Smooth muscle cell (in vitro differentiated cells): ENCODE data around the gene PTPN6. TPM values are rescaled to one million over a fixed set of nuclear protein-coding genes. Genes with fewer than 3 reads are reported as not detected.

Experiments
- DNase-seq: peaks from one replicate; lab custom pipeline; 2025; ENCODE audit not compliant: unreplicated experiment; lab: John Stamatoyannopoulos, UW
- H2AFZ ChIP-seq: fragments of 200-600 bp; sonication (generic); 2 replicates; pipeline ENCODE4 v1.6.0; 2016; ENCODE audit warnings: antibody characterized with exemption, low read depth, mild to moderate bottlenecking
- H3F3A ChIP-seq: fragments of 200-600 bp; sonication (generic); 2 replicates; pipeline ENCODE4 v1.6.0; 2017; ENCODE audit warnings: antibody characterized with exemption, low read depth
- H3K27ac ChIP-seq: fragments of 200-600 bp; sonication (generic); 2 replicates; pipeline ENCODE4 v1.5.1; 2016; ENCODE audit warnings: low read depth, mild to moderate bottlenecking
- H3K27me3 ChIP-seq: fragments of 200-600 bp; sonication (generic); 2 replicates; pipeline ENCODE4 v1.6.1; 2016; ENCODE audit warnings: low read depth, mild to moderate bottlenecking
- H3K36me3 ChIP-seq: fragments of 200-600 bp; sonication (generic); 2 replicates; pipeline ENCODE4 v1.5.1; 2016; ENCODE audit warnings: low read depth
- H3K4me1 ChIP-seq: fragments of 200-600 bp; sonication (generic); 2 replicates; pipeline ENCODE4 v1.5.1; 2016; ENCODE audit warnings: low read depth
- H3K4me2 ChIP-seq: fragments of 200-600 bp; sonication (generic); 2 replicates; pipeline ENCODE4 v1.6.0; 2016; ENCODE audit warnings: mild to moderate bottlenecking
- H3K4me3 ChIP-seq: fragments of 200-600 bp; sonication (generic); 2 replicates; pipeline ENCODE4 v1.5.1; 2016; ENCODE audit warnings: mild to moderate bottlenecking
- H3K79me2 ChIP-seq: fragments of 200-600 bp; sonication (generic); 2 replicates; pipeline ENCODE4 v1.6.0; 2016; ENCODE audit warnings: low read depth, mild to moderate bottlenecking
- H3K9ac ChIP-seq: fragments of 200-600 bp; sonication (generic); 2 replicates; pipeline ENCODE4 v1.6.0; 2016; ENCODE audit warnings: low read depth
- H3K9me3 ChIP-seq: fragments of 200-600 bp; sonication (generic); replicated peaks from 2 replicates; pipeline ENCODE4 v1.5.1; 2016; ENCODE audit warnings: low read depth
- H4K20me1 ChIP-seq: fragments of 200-600 bp; sonication (generic); 2 replicates; pipeline ENCODE4 v1.6.0; 2016; ENCODE audit warnings: low read depth
- WGBS: methylation state at CpG from one replicate; pipeline ENCODE4 v1.1.7; 2016; ENCODE audit warnings: low lambda C conversion rate; 5-methylcytosine and 5-hydroxymethylcytosine counted together
- polyA plus RNA-seq: library from polyadenylated mRNA; unstranded; fragments of >200 nt; fragmentation: Nextera tagmentation; extraction: Ambion mirVana; gene quantifications from 2 replicates; pipeline ENCODE4 v1.2.1, GENCODE V29; 2016
- total RNA-seq: library from RNA; depleted of rRNA; stranded (reverse); fragments of >200 nt; gene quantifications from 2 replicates; pipeline ENCODE4 v1.2.3, GENCODE V29; 2014
- TF ChIP-seq, protein P1 (sequence below): fragments of 200-600 bp; sonication (generic); IDR thresholded peaks from 2 replicates; pipeline ENCODE4 v1.5.1; 2017; ENCODE audit warnings: borderline replicate concordance, mild to moderate bottlenecking, antibody characterized with exemption; ENCODE audit not compliant: insufficient read depth, poor library complexity, severe bottlenecking

PTPN6 gene
- total and polyA plus RNA-seq, 2 experiments from 2014 or later = 2.8 to 4.3 TPM

DNA sequence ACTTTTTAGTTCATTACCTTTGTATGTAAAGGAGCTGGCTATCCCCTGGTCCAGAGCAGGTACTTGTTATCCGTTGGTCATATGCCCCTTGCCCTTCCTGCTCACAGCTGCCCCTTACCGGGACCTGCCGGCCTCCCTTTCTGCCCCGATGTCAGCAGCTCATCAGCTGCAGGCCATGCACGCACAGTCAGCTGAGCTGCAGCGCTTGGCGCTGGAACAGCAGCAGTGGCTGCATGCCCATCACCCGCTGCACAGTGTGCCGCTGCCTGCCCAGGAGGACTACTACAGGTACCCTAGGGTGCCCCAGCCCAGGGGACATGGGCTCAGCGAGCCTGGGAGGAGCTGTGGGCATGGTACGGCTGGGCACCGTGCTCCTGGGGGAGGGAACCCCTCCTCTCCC is 9.9 kb upstream of the PTPN6 start:
- no peaks in the 10 kb centered on the region for H3K36me3 ChIP-seq
- no peak for DNase-seq
- no peaks in the 10 kb centered on the region for H3K27me3 ChIP-seq
- no peaks in the 10 kb centered on the region for H3K9me3 ChIP-seq
- TF ChIP-seq, protein P1, sequence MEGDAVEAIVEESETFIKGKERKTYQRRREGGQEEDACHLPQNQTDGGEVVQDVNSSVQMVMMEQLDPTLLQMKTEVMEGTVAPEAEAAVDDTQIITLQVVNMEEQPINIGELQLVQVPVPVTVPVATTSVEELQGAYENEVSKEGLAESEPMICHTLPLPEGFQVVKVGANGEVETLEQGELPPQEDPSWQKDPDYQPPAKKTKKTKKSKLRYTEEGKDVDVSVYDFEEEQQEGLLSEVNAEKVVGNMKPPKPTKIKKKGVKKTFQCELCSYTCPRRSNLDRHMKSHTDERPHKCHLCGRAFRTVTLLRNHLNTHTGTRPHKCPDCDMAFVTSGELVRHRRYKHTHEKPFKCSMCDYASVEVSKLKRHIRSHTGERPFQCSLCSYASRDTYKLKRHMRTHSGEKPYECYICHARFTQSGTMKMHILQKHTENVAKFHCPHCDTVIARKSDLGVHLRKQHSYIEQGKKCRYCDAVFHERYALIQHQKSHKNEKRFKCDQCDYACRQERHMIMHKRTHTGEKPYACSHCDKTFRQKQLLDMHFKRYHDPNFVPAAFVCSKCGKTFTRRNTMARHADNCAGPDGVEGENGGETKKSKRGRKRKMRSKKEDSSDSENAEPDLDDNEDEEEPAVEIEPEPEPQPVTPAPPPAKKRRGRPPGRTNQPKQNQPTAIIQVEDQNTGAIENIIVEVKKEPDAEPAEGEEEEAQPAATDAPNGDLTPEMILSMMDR = no peak
- H2AFZ ChIP-seq = no peak overlapping the region
- 94% methylated on average over 12 of the region's 12 CpGs for WGBS
- H3K4me1 ChIP-seq = peaks cover 21% of the 10 kb centered on the region
- H3K9ac ChIP-seq = no peak overlapping the region
- no peak overlapping the region for H3K4me3 ChIP-seq
- peak overlapping the region; percentile 6 for H3K27ac ChIP-seq
- H3F3A ChIP-seq = peaks cover 21% of the 10 kb centered on the region
- no peaks in the 10 kb centered on the region for H3K79me2 ChIP-seq
- H3K4me2 ChIP-seq = no peak overlapping the region
- H4K20me1 ChIP-seq = peaks cover 6% of the 10 kb centered on the region

DNA sequence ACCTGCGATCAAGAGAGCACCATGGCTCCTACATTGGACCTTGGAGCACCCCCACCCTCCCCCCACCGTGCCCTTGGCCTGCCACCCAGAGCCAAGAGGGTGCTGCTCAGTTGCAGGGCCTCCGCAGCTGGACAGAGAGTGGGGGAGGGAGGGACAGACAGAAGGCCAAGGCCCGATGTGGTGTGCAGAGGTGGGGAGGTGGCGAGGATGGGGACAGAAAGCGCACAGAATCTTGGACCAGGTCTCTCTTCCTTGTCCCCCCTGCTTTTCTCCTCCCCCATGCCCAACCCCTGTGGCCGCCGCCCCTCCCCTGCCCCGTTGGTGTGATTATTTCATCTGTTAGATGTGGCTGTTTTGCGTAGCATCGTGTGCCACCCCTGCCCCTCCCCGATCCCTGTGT is 9.4 kb upstream of the PTPN6 start:
- Histone ChIP-seq H3K4me3 (no peak overlapping the region), H3K9ac (no peak overlapping the region), H3F3A (peaks cover 18% of the 10 kb centered on the region), H3K4me2 (no peak overlapping the region), H3K27me3 (no peaks in the 10 kb centered on the region), H3K36me3 (no peaks in the 10 kb centered on the region), H3K4me1 (peaks cover 21% of the 10 kb centered on the region), H3K9me3 (no peaks in the 10 kb centered on the region), H3K27ac (peak overlapping the region; percentile 98), H4K20me1 (peaks cover 6% of the 10 kb centered on the region), H3K79me2 (no peaks in the 10 kb centered on the region), H2AFZ (no peak overlapping the region)
- no peak for DNase-seq
- WGBS = 97% methylated on average over 6 of the region's 12 CpGs
- TF ChIP-seq, protein P1 = no peak

DNA sequence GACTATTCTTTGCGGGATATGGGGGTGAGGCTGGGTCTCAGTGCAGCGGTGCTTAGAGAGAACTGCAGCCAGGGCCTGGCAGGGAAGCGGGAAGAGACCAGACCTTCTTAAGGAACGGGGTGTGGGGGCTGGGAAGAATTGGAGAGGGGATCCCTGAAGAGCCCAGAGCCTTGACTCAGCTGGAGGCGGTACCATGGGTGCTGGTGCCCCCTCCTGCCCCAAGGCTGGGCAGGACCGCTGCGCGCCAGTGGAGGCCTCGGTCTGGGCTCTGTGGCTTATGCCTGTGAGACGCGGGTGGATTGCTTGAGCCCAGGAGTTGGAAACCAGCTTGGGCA is 8.9 kb upstream of the PTPN6 start:
- WGBS = 94% methylated on average over 11 of the region's 11 CpGs
- TF ChIP-seq, protein P1 = no peak
- Histone ChIP-seq H3K9me3 (no peaks in the 10 kb centered on the region), H3F3A (peaks cover 16% of the 10 kb centered on the region), H3K79me2 (no peaks in the 10 kb centered on the region), H4K20me1 (peaks cover 6% of the 10 kb centered on the region), H3K36me3 (no peaks in the 10 kb centered on the region), H3K4me2 (no peak overlapping the region), H3K9ac (no peak overlapping the region), H3K27me3 (no peaks in the 10 kb centered on the region), H3K4me3 (no peak overlapping the region), H3K27ac (peak overlapping the region; percentile 98), H3K4me1 (peaks cover 18% of the 10 kb centered on the region), H2AFZ (no peak overlapping the region)
- no peak for DNase-seq

DNA sequence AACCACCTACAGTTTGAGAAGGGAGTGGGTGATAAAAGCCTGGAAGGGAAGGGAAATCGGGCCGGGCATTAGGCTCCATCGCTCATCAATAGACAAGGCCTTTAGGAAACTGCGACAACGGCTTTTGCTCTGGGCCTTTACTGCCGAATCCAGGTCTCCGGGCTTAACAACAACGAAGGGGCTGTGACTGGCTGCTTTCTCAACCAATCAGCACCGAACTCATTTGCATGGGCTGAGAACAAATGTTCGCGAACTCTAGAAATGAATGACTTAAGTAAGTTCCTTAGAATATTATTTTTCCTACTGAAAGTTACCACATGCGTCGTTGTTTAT is 7.8 kb upstream of the PTPN6 start:
- Histone ChIP-seq H3K79me2 (no peaks in the 10 kb centered on the region), H3F3A (peaks cover 16% of the 10 kb centered on the region), H3K4me2 (peak overlapping the region; percentile 87), H3K9me3 (no peaks in the 10 kb centered on the region), H4K20me1 (peaks cover 6% of the 10 kb centered on the region), H3K4me3 (peak overlapping the region; percentile 60), H3K36me3 (no peaks in the 10 kb centered on the region), H3K27me3 (no peaks in the 10 kb centered on the region), H3K9ac (peak overlapping the region; percentile 92), H3K27ac (peak overlapping the region; percentile 98), H3K4me1 (peaks cover 12% of the 10 kb centered on the region), H2AFZ (no peak overlapping the region)
- TF ChIP-seq, protein P1 = no peak
- WGBS = under 1% methylated on average over 13 of the region's 13 CpGs
- no peak for DNase-seq
